Trophoblast cell (in vitro differentiated cells and primary cell): Measurements from ENCODE around the gene ARL6IP6.
A peak's percentile ranks its signal among the peaks of the same experiment; 100 is the strongest.
"Not testable (repeated sequence)": the region's sequence is repeated elsewhere in the genome, so short reads cannot be mapped to it uniquely, and the experiment has no call there.

Source experiments
- DNase-seq, 2 donors: peaks; one replicate each; pipeline ENCODE4 v3.0.0-alpha.2; 2016
- H2AFZ ChIP-seq: 2 replicates; pipeline ENCODE4 v1.6.1; 2013; ENCODE audit warnings: low read length, moderate library complexity, mild to moderate bottlenecking; ENCODE audit not compliant: insufficient read depth, poor library complexity
- H2AK5ac ChIP-seq: 2 replicates; pipeline ENCODE4 v1.6.1; 2013; ENCODE audit warnings: mild to moderate bottlenecking, low read length
- H2BK120ac ChIP-seq: 2 replicates; pipeline ENCODE4 v1.6.1; 2013; ENCODE audit warnings: low read length, mild to moderate bottlenecking, moderate library complexity; ENCODE audit not compliant: insufficient read depth, poor library complexity
- H2BK12ac ChIP-seq: 2 replicates; pipeline ENCODE4 v1.6.1; 2013; ENCODE audit warnings: mild to moderate bottlenecking, low read length, moderate library complexity
- H2BK5ac ChIP-seq: 2 replicates; pipeline ENCODE4 v1.6.1; 2013; ENCODE audit warnings: low read length, low read depth, moderate library complexity, mild to moderate bottlenecking; ENCODE audit not compliant: poor library complexity
- H3K14ac ChIP-seq: 2 replicates; pipeline ENCODE4 v1.6.1; 2013; ENCODE audit warnings: mild to moderate bottlenecking, low read length
- H3K18ac ChIP-seq: 2 replicates; pipeline ENCODE4 v1.6.1; 2013; ENCODE audit warnings: mild to moderate bottlenecking, low read length
- H3K23ac ChIP-seq: 2 replicates; pipeline ENCODE4 v1.6.1; 2013; ENCODE audit warnings: low read length
- H3K27ac ChIP-seq: 2 replicates; pipeline ENCODE4 v1.5.1; 2013; ENCODE audit warnings: low read depth, mild to moderate bottlenecking, inconsistent platforms, low read length, moderate library complexity
- H3K27me3 ChIP-seq: 2 replicates; pipeline ENCODE4 v1.6.1; 2013; ENCODE audit warnings: inconsistent platforms, mild to moderate bottlenecking, low read length, moderate library complexity; ENCODE audit not compliant: insufficient read depth
- H3K36me3 ChIP-seq, 2 experiments: 1 replicate in 1 of 2; 2 replicates in 1 of 2; pipeline ENCODE4 v1.6.1; 2013; ENCODE audit warnings: low read length in 2 of 2, mild to moderate bottlenecking in 2 of 2, moderate library complexity in 1 of 2; ENCODE audit not compliant: insufficient read depth in 2 of 2, control insufficient read depth in 1 of 2
- H3K4ac ChIP-seq: 2 replicates; pipeline ENCODE4 v1.6.1; 2013; ENCODE audit warnings: low read depth, mild to moderate bottlenecking, low read length, moderate library complexity
- H3K4me1 ChIP-seq, 2 experiments: 1 replicate in 1 of 2; 2 replicates in 1 of 2; pipeline ENCODE4 v1.6.1; 2013; ENCODE audit warnings: low read length in 2 of 2, mild to moderate bottlenecking in 2 of 2, moderate library complexity in 1 of 2; ENCODE audit not compliant: insufficient read depth in 2 of 2, control insufficient read depth in 1 of 2
- H3K4me2 ChIP-seq: 2 replicates; pipeline ENCODE4 v1.6.1; 2013; ENCODE audit warnings: inconsistent platforms, mild to moderate bottlenecking, low read length, moderate library complexity
- H3K4me3 ChIP-seq: 2 replicates; pipeline ENCODE4 v1.5.1; 2013; ENCODE audit warnings: mild to moderate bottlenecking, low read depth, low read length, inconsistent platforms
- H3K79me1 ChIP-seq: one replicate; pipeline ENCODE4 v1.6.1; 2013; ENCODE audit warnings: low read length
- H3K79me2 ChIP-seq: 2 replicates; pipeline ENCODE4 v1.6.1; 2013; ENCODE audit warnings: low read length, mild to moderate bottlenecking; ENCODE audit not compliant: control insufficient read depth, insufficient read depth, poor library complexity
- H3K9ac ChIP-seq: 2 replicates; pipeline ENCODE4 v1.6.1; 2013; ENCODE audit warnings: mild to moderate bottlenecking, low read length
- H3K9me3 ChIP-seq: 2 replicates; pipeline ENCODE4 v1.6.1; 2013; ENCODE audit warnings: low read depth, mild to moderate bottlenecking, control low read depth, inconsistent platforms, low read length; ENCODE audit not compliant: insufficient read depth
- H4K12ac ChIP-seq: 2 replicates; pipeline ENCODE4 v1.6.1; 2013; ENCODE audit warnings: low read depth, mild to moderate bottlenecking, low read length, moderate library complexity
- H4K8ac ChIP-seq: 2 replicates; pipeline ENCODE4 v1.6.1; 2013; ENCODE audit warnings: low read depth, mild to moderate bottlenecking, low read length, moderate library complexity
- H4K91ac ChIP-seq: one replicate; pipeline ENCODE4 v1.6.1; 2013; ENCODE audit warnings: low read depth, mild to moderate bottlenecking, low read length, moderate library complexity
- WGBS: extraction: QIAGEN DNeasy Blood & Tissue Kit; methylation state at CpG from one replicate; pipeline ENCODE4 v1.1.7; 2013; ENCODE audit warnings: missing lambda C conversion rate; ENCODE audit not compliant: insufficient read length, insufficient coverage; ENCODE audit errors: extremely low coverage; 5-methylcytosine and 5-hydroxymethylcytosine counted together

The ARL6IP6 gene

DNA sequence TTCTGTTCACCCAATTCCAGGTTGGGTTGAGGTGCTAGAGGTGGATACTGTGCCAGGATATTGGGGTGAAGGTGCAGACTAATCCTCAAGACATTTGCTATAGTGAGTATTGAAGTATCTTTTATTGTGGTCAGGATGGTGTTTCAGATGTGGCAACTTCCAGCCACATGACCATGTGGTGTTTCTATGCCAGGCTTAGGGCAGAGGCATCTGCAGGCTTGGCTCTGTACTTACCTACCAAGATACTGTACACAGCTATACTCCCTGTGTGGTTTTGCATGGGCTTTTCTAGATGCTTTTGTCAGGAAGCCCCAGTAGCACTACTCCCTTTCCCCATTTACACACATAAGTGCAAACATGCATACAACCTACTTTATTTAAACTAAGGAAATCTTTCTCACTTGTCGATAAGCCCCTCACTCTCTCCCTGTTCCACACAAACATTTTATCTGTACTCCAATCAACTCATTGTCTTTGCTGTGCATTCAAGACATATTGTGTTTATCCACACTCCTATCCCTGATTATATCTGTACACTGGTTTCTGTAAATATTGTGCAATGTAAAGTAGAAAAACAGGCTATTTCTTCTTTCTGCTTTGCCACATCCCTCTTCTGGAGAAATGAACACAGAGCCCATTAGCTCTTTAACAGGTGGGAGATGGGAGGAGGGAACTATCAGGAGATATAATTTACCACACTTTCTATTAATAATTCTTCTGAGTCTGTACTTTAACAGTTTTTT lies 12.3 kb downstream of the ARL6IP6 start:
- H2BK12ac ChIP-seq: no peak overlapping the region
- H3K79me1 ChIP-seq: no peaks in the 10 kb centered on the region
- no peak overlapping the region for H2AFZ ChIP-seq
- H3K4ac ChIP-seq: no peak overlapping the region
- H3K14ac ChIP-seq: no peak overlapping the region
- H3K79me2 ChIP-seq: no peaks in the 10 kb centered on the region
- H4K12ac ChIP-seq: no peak overlapping the region
- H3K18ac ChIP-seq: no peak overlapping the region
- H4K91ac ChIP-seq: no peak overlapping the region
- no peak overlapping the region for H3K9ac ChIP-seq
- H3K23ac ChIP-seq: peak overlapping the region; percentile 46
- no CpG with 5 or more reads among the region's 1 CpG for WGBS
- no peaks in the 10 kb centered on the region for H3K27me3 ChIP-seq
- H3K27ac ChIP-seq: no peak overlapping the region
- H2BK120ac ChIP-seq: no peak overlapping the region
- H3K4me3 ChIP-seq: no peak overlapping the region
- peaks cover 0 to 4% of the 10 kb centered on the region in 2 experiments for H3K36me3 ChIP-seq
- H2AK5ac ChIP-seq: no peak overlapping the region
- H3K4me2 ChIP-seq: no peak overlapping the region
- H2BK5ac ChIP-seq: no peak overlapping the region
- no peak overlapping the region for H4K8ac ChIP-seq
- DNase-seq: peak in 1 of 2 donors; percentile 66
- peaks cover 0 to 2% of the 10 kb centered on the region in 2 experiments for H3K4me1 ChIP-seq
- H3K9me3 ChIP-seq: no peaks in the 10 kb centered on the region

- H3K4ac ChIP-seq, H2BK5ac ChIP-seq, H3K79me1 ChIP-seq, H3K4me3 ChIP-seq, H3K23ac ChIP-seq, DNase-seq, H3K14ac ChIP-seq, H3K9me3 ChIP-seq, H3K9ac ChIP-seq, H2BK12ac ChIP-seq, H3K27ac ChIP-seq, H3K79me2 ChIP-seq, H3K4me2 ChIP-seq, H2AK5ac ChIP-seq, H3K4me1 ChIP-seq, H4K12ac ChIP-seq, H4K91ac ChIP-seq, H3K18ac ChIP-seq, H2BK120ac ChIP-seq, H4K8ac ChIP-seq, H2AFZ ChIP-seq, H3K27me3 ChIP-seq: not testable (repeated sequence)
- no CpG with 5 or more reads among the region's 1 CpG for WGBS
- H3K36me3 ChIP-seq: peaks cover 9 to 22% of the 10 kb centered on the region in 2 experiments
These were observed 19.1 kb downstream of the ARL6IP6 start for GRCh38 chr2:152737509-152737908.

DNA sequence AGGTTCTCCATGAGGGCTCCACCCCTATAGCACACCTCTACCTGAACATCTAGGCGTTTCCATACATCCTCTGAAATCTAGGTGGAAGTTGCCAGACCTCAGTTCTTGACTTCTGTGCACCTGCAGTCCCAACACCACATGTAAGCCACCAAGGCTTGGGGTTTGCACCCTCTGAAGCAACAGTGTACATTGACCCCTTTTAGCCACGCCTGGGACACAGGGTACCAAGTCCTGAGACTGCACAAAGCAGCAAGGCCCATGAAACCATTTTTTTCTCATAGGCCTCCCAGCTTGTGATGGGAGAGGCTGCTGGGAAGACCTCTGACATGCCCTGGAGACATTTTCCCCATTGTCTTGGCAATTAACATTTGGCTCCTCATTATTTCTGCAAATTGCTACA lies 20.0 kb downstream of the ARL6IP6 start:
- DNase-seq: no peak
- Histone ChIP-seq H3K79me2 (no peaks in the 10 kb centered on the region), H3K36me3 (peaks cover 9 to 20% of the 10 kb centered on the region in 2 experiments), H2BK120ac (no peak overlapping the region), H4K8ac (no peak overlapping the region), H3K14ac (no peak overlapping the region), H3K4me3 (no peak overlapping the region), H3K27me3 (no peaks in the 10 kb centered on the region), H3K23ac (no peak overlapping the region), H3K79me1 (no peaks in the 10 kb centered on the region), H2BK5ac (no peak overlapping the region), H3K27ac (no peak overlapping the region), H3K9ac (no peak overlapping the region), H4K12ac (no peak overlapping the region), H3K18ac (no peak overlapping the region), H3K9me3 (peaks cover 3% of the 10 kb centered on the region), H2BK12ac (no peak overlapping the region), H3K4me1 (no peaks in the 10 kb centered on the region), H3K4me2 (no peak overlapping the region), H2AFZ (no peak overlapping the region), H4K91ac (no peak overlapping the region), H3K4ac (no peak overlapping the region), H2AK5ac (no peak overlapping the region)
- whole genome bisulfite sequencing: no CpG with 5 or more reads among the region's 2 CpGs

DNA sequence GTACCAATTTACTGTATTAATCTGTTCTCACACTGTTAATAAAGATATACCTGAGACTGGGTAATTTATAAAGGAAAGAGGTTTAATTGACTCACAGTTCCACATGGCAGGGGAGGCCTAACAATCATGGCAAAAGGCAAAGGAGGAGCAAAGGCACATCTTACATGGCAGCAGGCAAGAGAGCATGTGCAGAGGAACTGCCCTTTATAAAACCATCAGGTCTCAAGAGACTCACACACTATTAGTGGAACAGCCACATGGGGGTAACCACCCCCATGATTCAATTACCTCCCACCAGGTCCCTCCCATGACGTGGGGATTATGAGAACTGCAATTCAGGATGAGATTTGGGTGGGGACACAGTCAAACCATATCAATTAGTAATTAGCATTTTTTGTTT lies 21.3 kb downstream of the ARL6IP6 start:
- H3K4me3 ChIP-seq, H3K4me2 ChIP-seq, H3K18ac ChIP-seq, H3K27me3 ChIP-seq, H2BK12ac ChIP-seq, H2AFZ ChIP-seq, H4K12ac ChIP-seq, H3K79me1 ChIP-seq, H3K14ac ChIP-seq, H2BK120ac ChIP-seq, H2BK5ac ChIP-seq, H4K8ac ChIP-seq, H3K27ac ChIP-seq, H3K4me1 ChIP-seq, DNase-seq, H3K9me3 ChIP-seq, H3K23ac ChIP-seq, H3K4ac ChIP-seq, H4K91ac ChIP-seq, H3K79me2 ChIP-seq, H3K9ac ChIP-seq, H2AK5ac ChIP-seq: not testable (repeated sequence)
- peaks cover 9 to 20% of the 10 kb centered on the region in 2 experiments for H3K36me3 ChIP-seq
- no CpG with 5 or more reads among the region's 1 CpG for WGBS
